Psoas muscle (tissue), 8 donors: ENCODE measurements around the gene SMCO1. TPM values are rescaled to one million over a fixed set of nuclear protein-coding genes. Genes with fewer than 3 reads are reported as not detected.

ENCODE experiments used
- ATAC-seq, 4 donors: fragments of 200-7000 bp; cut with Tn5 transposase; one replicate each; pipeline ENCODE4 v1.9.1; 2020; ENCODE audit warnings: moderate library complexity in 3 of 4, mild to moderate bottlenecking in 2 of 4
- DNase-seq, 2 donors: peaks; one replicate each; pipeline ENCODE4 v3.0.0-alpha.2; 2020
- H3K27ac ChIP-seq: fragments of 200-600 bp; one replicate; pipeline ENCODE4 v1.8.0; 2022
- H3K27me3 ChIP-seq, 3 donors: fragments of 200-600 bp in 1 of 3; one replicate each; pipeline versions ENCODE4 v1.6.1 to v1.8.0; 2013 to 2022; ENCODE audit warnings: low read length in 2 of 3, mild to moderate bottlenecking in 2 of 3, moderate library complexity in 1 of 3; ENCODE audit not compliant: insufficient read depth in 3 of 3
- H3K36me3 ChIP-seq, 2 donors: fragments of 200-600 bp in 1 of 2; one replicate each; pipeline versions ENCODE4 v1.6.1 to v1.8.0; 2013 to 2022; ENCODE audit warnings: low read depth in 1 of 2, mild to moderate bottlenecking in 1 of 2, moderate library complexity in 1 of 2; ENCODE audit not compliant: insufficient read depth in 1 of 2
- H3K4me1 ChIP-seq: fragments of 200-600 bp; one replicate; pipeline ENCODE4 v1.8.0; 2022
- H3K4me3 ChIP-seq: fragments of 200-600 bp; one replicate; pipeline ENCODE4 v1.8.0; 2022; ENCODE audit warnings: mild to moderate bottlenecking
- H3K9me3 ChIP-seq: fragments of 200-600 bp; one replicate; pipeline ENCODE4 v1.8.0; 2022
- CTCF ChIP-seq: fragments of 200-600 bp; IDR thresholded peaks from one replicate; pipeline ENCODE4 v1.8.0; 2022; ENCODE audit warnings: antibody characterized with exemption
- WGBS, 3 donors: extraction: QIAGEN DNeasy Blood & Tissue Kit; methylation state at CpG; one replicate each; pipeline versions ENCODE4 v1.1.6 to v1.1.7; 2013; 5-methylcytosine and 5-hydroxymethylcytosine counted together
- intact Hi-C, 2 donors: fragments of 100-400 bp; cut with DNase I; formaldehyde crosslinking; loops; one replicate each; pipeline versions ENCODE4 v1.11.0 to v1.14.2; 2022
- polyA plus RNA-seq, 3 donors: library from polyadenylated mRNA; stranded (reverse); fragments of 200-250 nt; gene quantifications; one replicate each; pipeline ENCODE4 v1.2.3, GENCODE V29; 2013
- total RNA-seq, 4 donors: library from RNA; stranded (reverse); fragmentation: NEBNext Ultra II Directional in 2 of 4; extraction: Animal tissue kit (Norgen Biotek cat#: 25700) in 2 of 4; gene quantifications; one replicate each; pipeline versions ENCODE4 v1.2.1 to v1.2.4, GENCODE V29; 2021 to 2023
- donor health status: healthy with polysubstance abuse.
- donor health status: DM: no; HTN: no; CAD: no; lungs with moderate emphysema.
- donor health status: Bipolar disorder and iron deficiency.
- donor health status: healthy.
- donor health status: DM: yes; HTN: yes; CAD: no.
- donor health status: DM: no; HTN: no; CAD: no.
- donor health status: DM: no; HTN: no; CAD: no.
- donor health status: DM: yes; HTN: yes; CAD: no.

The SMCO1 gene
- total and polyA plus RNA-seq, 7 donors = 1.2 to 16.9 (median 7.3) TPM

DNA sequence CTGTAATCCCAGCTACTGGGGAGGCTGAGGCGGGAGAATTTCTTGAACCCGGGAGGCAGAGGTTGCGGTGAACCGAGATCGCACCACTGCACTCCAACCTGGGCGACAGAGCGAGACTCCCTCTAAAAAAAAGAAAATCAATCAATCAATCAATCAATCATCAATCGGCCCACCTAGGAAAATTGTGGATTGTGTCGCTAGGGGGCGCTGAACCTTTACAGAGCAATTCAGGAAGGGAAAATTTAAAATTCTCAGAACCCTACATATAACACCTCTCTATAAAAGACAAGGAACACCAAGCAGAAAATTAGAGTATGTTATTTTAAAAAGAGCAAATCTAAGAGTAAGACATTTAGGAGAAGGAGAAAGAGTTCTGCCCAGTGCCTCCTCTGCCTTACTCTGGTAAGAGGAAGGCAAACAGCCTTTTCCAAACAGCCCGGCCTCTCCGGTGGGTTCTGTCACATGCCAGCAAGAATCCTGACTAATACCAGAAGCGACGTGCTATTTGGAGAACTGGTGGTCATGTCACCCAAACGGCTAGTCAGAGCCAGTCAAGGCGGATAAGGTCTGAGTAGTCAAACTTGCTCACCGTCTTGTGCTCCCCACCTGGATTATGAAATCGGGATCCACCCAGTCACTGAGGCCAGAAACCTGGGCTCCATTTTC lies 22.3 kb upstream of the SMCO1 start:
- DNase-seq = peak in 1 of 2 donors; percentile 27
- Histone ChIP-seq H3K36me3 (no peaks in the 10 kb centered on the region), H3K27ac (no peak overlapping the region), H3K4me1 (no peaks in the 10 kb centered on the region), H3K4me3 (no peak overlapping the region), H3K27me3 (peaks cover 0 to 7% (median 2%) of the 10 kb centered on the region in 3 donors), H3K9me3 (no peaks in the 10 kb centered on the region)
- intact Hi-C loops = loop anchor here (2.0 to 10.0 kb wide), 3 partner anchors 95 to 147 kb away; partner anchors contain the start of gene NRROS (in 1 of the 2)
- ATAC-seq = peak in 1 of 4 donors; percentile 40
- TF ChIP-seq CTCF = peak; percentile 52
- 38 to 48% (median 44%) methylated on average over 18 of the region's 18 CpGs for WGBS, 3 donors

GRCh38 chr3:196533260-196533681 lies 18.1 kb upstream of the SMCO1 start:
- Histone ChIP-seq H3K36me3 (no peaks in the 10 kb centered on the region), H3K27ac (no peak overlapping the region), H3K4me1 (no peaks in the 10 kb centered on the region), H3K27me3 (peaks cover 0 to 7% (median 2%) of the 10 kb centered on the region in 3 donors), H3K9me3 (no peaks in the 10 kb centered on the region), H3K4me3 (no peak overlapping the region)
- DNase-seq = no peak
- WGBS, 3 donors = 25 to 33% (median 32%) methylated on average over 14 of the region's 14 CpGs
- no peak for ATAC-seq
- TF ChIP-seq CTCF = no peak
- intact Hi-C loops = loop anchor here in 1 of 2 donors (10.0 kb wide), 1 partner anchor 102 kb away; the partner anchor contains the start of gene NRROS

DNA sequence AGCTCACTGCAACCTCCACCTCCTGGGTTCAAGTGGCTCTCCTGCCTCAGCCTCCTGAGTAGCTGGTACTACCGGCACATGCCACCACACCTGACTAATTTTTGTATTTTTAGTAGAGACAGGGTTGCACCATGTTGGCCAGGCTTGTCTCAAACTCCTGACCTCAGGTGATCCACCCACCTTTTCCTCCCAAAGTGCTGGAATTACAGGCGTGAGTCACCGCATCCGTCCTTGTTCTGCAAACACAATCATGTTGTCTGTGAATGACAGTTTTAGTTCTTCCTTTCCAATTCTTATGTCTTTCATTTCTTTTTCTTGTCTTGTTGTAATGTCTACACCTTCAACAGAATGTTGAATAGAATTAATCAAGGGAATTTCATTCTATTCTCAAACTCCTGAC lies 16.3 kb upstream of the SMCO1 start:
- H3K4me3 ChIP-seq = no peak overlapping the region
- H3K27ac ChIP-seq = no peak overlapping the region
- H3K9me3 ChIP-seq = no peaks in the 10 kb centered on the region
- no peaks in the 10 kb centered on the region for H3K36me3 ChIP-seq
- intact Hi-C loops = loop anchor here in 1 of 2 donors (10.0 kb wide), 1 partner anchor 103 kb away; the partner anchor contains the start of gene NRROS
- peaks cover 0 to 7% (median 2%) of the 10 kb centered on the region in 3 donors for H3K27me3 ChIP-seq
- WGBS, 3 donors = 84 to 91% (median 90%) methylated on average over 4 of the region's 4 CpGs
- no peak for DNase-seq
- TF ChIP-seq CTCF = no peak
- H3K4me1 ChIP-seq = no peaks in the 10 kb centered on the region
- ATAC-seq = no peak

DNA sequence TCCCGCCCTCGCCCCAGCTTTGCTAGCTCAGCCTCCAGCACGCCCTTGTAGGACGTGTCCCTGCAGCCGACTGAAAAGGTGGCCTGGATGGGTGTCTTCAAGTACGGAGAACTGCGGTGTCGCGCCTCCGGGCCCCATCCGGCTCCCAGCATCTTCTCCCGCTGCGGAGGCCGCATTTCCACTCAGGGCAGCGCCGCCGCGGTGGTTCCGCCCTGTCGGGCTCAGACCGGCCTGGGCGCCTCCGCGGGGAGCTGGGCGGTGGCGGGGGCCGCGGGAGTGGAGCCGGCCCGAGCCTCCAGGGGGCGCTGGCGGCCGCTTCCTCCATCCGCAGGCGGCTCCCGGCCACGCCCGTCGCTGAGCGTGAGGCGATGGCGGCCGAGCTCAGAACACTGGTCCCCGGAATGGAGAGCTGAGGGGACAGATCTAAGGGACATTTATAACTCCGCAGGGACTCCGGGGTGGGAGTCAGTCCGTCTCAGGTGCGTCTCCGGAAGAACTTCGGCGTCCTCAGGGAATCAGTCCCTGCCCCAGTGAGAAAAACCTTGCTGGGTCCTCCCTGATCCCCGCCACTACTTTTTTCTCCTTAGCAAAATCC lies 13.6 kb upstream of the SMCO1 start:
- peaks cover 0 to 2% (median 2%) of the 10 kb centered on the region in 3 donors for H3K27me3 ChIP-seq
- peak; percentile 82 for DNase-seq
- peak; percentile 61 for TF ChIP-seq CTCF
- WGBS, 3 donors = 4 to 6% (median 6%) methylated on average over 50 to 52 of the region's 52 CpGs
- H3K36me3 ChIP-seq = no peaks in the 10 kb centered on the region
- no peaks in the 10 kb centered on the region for H3K9me3 ChIP-seq
- intact Hi-C loops = loop anchor here in 1 of 2 donors (2.0 kb wide), 1 partner anchor 156 kb away; no protein-coding TSS in a partner anchor
- no peak overlapping the region for H3K27ac ChIP-seq
- peak overlapping the region; percentile 55 for H3K4me3 ChIP-seq
- H3K4me1 ChIP-seq = no peaks in the 10 kb centered on the region
- ATAC-seq = peak; percentile 86 to 98 (median 98)
